HG03469 (cell line): Measurements from ENCODE around the gene TTC39A.

Experiments used
- ATAC-seq: cut with Tn5 transposase; IDR thresholded peaks from one replicate; pipeline ENCODE4 v1.9.1; 2021; ENCODE audit warnings: mild to moderate bottlenecking, moderate library complexity, moderate number of reproducible peaks; ENCODE audit not compliant: unreplicated experiment

Gene TTC39A

GRCh38 chr1:51299185-51299885 is 31.0 kb downstream of the TTC39A start:
- no peak for ATAC-seq

GRCh38 chr1:51298322-51298705 is 32.0 kb downstream of the TTC39A start:
- no peak for ATAC-seq

GRCh38 chr1:51297401-51298321 is 32.7 kb downstream of the TTC39A start:
- ATAC-seq: no peak

- ATAC-seq: no peak
Measured at GRCh38 chr1:51296383-51297357, 33.7 kb downstream of the TTC39A start.

GRCh38 chr1:51295926-51296325 is 34.4 kb downstream of the TTC39A start:
- ATAC-seq: no peak

- ATAC-seq: no peak
Measured at GRCh38 chr1:51294566-51295184, 35.7 kb downstream of the TTC39A start.

GRCh38 chr1:51293898-51294515 is 36.4 kb downstream of the TTC39A start:
- ATAC-seq: no peak

- ATAC-seq: no peak
Measured at GRCh38 chr1:51290489-51290847, 39.9 kb downstream of the TTC39A start.

- ATAC-seq: no peak
Measured at GRCh38 chr1:51289676-51290488, 40.5 kb downstream of the TTC39A start.

- no peak for ATAC-seq
Measured at GRCh38 chr1:51288578-51288977, 41.8 kb downstream of the TTC39A start.

GRCh38 chr1:51287966-51288365 is 42.4 kb downstream of the TTC39A start:
- no peak for ATAC-seq

- ATAC-seq: peak; percentile 87
Measured at GRCh38 chr1:51285055-51285454, 45.3 kb downstream of the TTC39A start.

GRCh38 chr1:51284487-51284954 is 45.8 kb downstream of the TTC39A start:
- peak; percentile 24 for ATAC-seq

GRCh38 chr1:51283979-51284378 is 46.4 kb downstream of the TTC39A start:
- no peak for ATAC-seq

GRCh38 chr1:51282605-51283004 is 47.8 kb downstream of the TTC39A start:
- ATAC-seq: no peak

- ATAC-seq: no peak
Measured at GRCh38 chr1:51281807-51282206, 48.6 kb downstream of the TTC39A start.

- ATAC-seq: no peak
Measured at GRCh38 chr1:51280321-51280978, 49.9 kb downstream of the TTC39A start.

GRCh38 chr1:51276286-51276685 is 54.1 kb downstream of the TTC39A start:
- ATAC-seq: no peak

- ATAC-seq: no peak
Measured at GRCh38 chr1:51274676-51275075, 55.7 kb downstream of the TTC39A start.
